ENCODE data around the gene HSPA1B. TPM values are rescaled to one million over a fixed set of nuclear protein-coding genes. Genes with fewer than 3 reads are reported as not detected.
"Not testable (repeated sequence)": the region's sequence is repeated elsewhere in the genome, so short reads cannot be mapped to it uniquely, and the experiment has no call there.

Gene HSPA1B
- total RNA-seq, 1 donor from 2014 or later: 37.3 TPM

GRCh38 chr6:31826793-31827285, 699 bp upstream of the HSPA1B start:
- DNase-seq (ENCODE audit: low spot score): peak; percentile 96

DNA sequence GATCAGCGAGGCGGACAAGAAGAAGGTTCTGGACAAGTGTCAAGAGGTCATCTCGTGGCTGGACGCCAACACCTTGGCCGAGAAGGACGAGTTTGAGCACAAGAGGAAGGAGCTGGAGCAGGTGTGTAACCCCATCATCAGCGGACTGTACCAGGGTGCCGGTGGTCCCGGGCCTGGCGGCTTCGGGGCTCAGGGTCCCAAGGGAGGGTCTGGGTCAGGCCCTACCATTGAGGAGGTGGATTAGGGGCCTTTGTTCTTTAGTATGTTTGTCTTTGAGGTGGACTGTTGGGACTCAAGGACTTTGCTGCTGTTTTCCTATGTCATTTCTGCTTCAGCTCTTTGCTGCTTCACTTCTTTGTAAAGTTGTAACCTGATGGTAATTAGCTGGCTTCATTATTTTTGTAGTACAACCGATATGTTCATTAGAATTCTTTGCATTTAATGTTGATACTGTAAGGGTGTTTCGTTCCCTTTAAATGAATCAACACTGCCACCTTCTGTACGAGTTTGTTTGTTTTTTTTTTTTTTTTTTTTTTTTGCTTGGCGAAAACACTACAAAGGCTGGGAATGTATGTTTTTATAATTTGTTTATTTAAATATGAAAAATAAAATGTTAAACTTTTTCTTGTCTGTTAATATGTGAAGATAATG, 2.2 kb downstream of the HSPA1B start:
- peak; percentile 75 for DNase-seq (ENCODE audit: low spot score)

GRCh38 chr6:31830886-31831335, 3.4 kb downstream of the HSPA1B start:
- no peak for DNase-seq (ENCODE audit: low spot score)

- no peak for DNase-seq (ENCODE audit: low spot score)
Measured at GRCh38 chr6:31831350-31832215, 4.0 kb downstream of the HSPA1B start.

- peak; percentile 92 for DNase-seq (ENCODE audit: low spot score)
Measured at GRCh38 chr6:31834367-31835250, 7.1 kb downstream of the HSPA1B start.

GRCh38 chr6:31836047-31836473, 8.5 kb downstream of the HSPA1B start:
- DNase-seq (ENCODE audit: low spot score): no peak

DNA sequence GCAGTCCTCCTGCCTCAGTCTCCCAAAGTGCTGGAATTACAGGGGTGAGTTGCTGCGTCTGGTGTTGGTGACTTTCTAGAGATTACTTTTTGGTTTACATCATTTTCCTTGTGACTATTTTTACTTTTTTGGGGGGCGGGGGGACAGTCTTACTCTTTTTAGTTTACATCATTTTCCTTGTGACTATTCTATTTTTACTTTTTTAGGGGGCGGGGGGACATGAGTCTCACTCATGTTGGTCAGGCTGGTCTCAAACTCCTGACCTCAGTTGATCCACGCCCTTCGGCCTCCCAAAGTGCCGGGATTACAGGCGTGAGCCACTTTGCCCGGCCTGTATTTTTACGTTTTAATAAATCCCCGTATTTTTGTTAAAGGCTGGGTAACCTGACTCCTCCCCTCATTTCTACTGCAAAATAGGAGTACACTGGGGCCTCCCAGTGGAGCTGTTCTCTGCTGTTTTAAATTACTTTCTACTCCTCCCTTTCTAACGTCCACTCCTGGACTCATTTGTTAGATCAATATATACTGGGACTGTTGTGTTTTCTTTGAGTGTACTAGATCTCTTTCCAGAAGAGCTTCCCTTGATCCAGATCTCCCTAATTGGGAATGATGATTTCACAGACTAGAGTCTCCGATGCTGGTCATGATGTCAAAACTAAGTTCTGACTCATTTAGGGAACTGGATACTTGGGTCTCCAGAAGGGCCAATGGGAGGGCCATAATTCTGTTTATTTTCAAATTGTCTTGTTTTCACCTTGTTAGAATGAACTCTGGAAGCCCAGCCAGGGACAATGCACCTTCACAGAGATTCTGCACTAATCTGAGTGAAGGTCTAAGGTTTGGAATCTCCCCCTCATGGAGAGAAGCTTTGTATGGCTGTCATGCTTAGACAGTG, 9.2 kb downstream of the HSPA1B start:
- DNase-seq (ENCODE audit: low spot score): no peak

DNA sequence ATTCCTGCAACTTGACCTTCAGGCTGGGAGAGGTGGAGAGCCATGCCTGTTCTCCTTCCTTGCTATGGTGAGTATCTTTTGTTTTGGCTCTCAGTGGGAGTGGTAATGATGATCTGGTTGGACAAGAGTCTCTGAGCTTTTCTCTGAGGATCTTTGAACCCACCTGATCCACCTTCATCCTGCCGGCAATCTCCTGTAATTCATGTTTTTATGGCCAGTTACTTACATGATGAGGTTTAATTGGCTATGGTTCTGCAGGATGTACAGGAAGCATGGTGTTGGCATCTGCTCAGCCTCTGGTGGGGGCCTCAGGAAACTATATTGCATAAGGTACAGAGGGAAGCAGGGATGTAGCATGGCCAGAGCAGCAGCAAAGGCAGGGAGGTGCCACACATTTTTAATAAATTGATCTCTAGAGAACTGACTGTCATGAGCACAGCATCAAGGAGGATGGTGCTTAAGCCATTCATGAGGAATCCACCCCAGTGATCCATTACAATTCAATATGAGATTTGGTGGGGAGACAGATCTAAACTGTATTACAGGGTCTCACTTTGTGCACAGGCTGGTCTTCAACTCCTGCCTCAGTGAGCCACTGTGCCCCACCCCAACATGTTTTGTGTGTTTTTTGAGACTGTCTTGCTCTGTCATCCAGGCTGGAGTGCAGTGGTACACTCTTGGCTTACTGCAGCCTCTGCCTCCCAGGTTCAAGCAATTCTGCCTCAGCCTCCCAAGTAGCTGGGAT, 10.0 kb downstream of the HSPA1B start:
- no peak for DNase-seq (ENCODE audit: low spot score)

DNA sequence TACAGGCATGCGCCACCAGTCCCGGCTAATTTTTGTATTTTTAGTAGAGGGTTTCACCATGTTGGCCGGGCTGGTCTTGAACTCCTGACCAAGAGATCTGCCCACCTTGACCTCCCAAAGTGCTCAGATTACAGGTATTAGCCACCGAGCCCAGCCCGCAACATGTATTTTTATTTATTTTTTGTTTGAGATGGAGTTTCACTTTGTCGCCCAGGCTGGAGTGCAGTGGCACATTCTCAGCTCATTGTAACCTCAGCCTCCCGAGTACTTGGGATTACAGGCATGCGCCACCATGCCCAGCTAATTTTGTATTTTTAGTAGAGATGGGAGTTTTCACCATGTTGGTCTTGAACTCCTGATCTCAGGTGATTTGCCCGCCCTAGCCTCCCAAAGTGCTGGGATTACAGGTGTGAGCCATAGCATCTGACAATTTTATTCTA, 10.6 kb downstream of the HSPA1B start:
- DNase-seq (ENCODE audit: low spot score): not testable (repeated sequence)

- DNase-seq (ENCODE audit: low spot score): no peak
Measured at GRCh38 chr6:31838968-31839367, 11.4 kb downstream of the HSPA1B start.

GRCh38 chr6:31839779-31840126, 12.2 kb downstream of the HSPA1B start:
- not testable (repeated sequence) for DNase-seq (ENCODE audit: low spot score)

DNA sequence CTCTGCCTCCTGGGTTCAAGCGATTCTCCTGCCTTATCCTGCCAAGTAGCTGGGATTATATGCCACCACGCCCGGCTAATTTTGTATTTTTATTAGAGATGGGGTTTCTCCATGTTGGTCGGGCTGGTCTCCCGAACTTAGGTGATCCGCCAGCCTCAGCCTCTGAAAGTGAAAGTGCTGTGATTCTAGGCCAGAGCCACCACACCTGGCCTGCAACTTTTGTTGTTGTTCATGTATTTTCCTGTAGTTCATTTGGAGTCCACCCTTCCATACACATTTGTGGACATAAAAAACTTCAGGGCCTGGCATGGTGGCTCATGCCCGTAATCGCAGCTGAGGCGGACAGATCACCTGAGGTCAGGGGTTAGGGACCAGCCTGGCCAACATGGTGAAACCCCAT, 14.5 kb downstream of the HSPA1B start:
- no peak for DNase-seq (ENCODE audit: low spot score)

- DNase-seq (ENCODE audit: low spot score): no peak
Measured at GRCh38 chr6:31844507-31844906, 17.0 kb downstream of the HSPA1B start.

DNA sequence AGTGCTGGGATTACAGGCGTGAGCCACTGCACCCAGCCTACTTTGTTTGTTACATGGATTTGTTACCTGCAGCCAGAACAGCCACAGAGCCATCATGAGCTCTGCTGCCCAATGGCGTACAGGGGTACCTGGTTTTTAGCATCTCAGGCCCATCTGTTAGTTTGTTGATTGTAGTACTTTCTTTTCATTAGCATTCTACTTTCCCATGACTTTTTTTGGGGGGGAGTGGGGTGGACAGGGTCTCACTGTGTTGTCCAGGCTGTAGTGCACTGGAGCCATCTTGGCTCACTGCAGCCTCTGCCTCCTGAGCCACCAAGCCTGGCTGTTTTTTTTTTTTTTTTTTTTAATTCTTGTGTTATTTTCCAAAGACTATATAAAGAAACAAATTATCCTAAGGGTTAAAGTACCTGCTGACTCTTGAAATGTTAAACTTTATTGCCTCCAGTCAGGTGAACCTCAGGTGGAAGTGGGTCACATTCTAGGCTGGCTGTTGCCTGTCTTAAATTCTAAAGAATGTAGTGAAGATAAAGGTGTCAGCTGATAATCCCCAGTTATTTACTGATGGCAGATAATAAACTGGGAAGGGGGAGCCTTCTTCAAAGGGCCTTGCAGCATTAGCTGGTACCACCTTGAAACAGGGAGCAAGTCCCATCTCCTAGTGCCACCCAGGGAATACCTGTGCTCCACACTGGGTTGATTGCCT, 19.9 kb downstream of the HSPA1B start:
- DNase-seq (ENCODE audit: low spot score): no peak

- no peak for DNase-seq (ENCODE audit: low spot score)
Measured at GRCh38 chr6:31850765-31851484, 23.4 kb downstream of the HSPA1B start.

DNA sequence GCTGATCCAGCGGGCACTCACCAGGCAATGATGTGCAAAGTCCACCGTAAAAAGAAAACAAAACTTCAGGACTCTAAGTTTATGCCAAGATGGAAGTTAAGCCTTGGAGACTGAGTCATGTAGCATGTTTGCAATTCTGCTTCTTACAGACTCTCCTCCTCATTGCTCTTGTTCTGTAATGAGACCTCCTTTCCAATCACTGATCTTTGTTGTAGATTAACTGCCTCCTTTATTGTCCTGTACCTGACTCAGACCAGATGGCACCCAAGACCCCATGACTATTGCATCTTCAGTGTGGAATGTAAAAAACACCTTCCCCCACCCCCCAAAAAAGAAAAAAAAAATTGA, 23.9 kb downstream of the HSPA1B start:
- DNase-seq (ENCODE audit: low spot score): no peak

- not testable (repeated sequence) for DNase-seq (ENCODE audit: low spot score)
Measured at GRCh38 chr6:31851980-31852718, 24.6 kb downstream of the HSPA1B start.

GRCh38 chr6:31857774-31858173, 30.2 kb downstream of the HSPA1B start:
- not testable (repeated sequence) for DNase-seq (ENCODE audit: low spot score)
